Activated CD4-positive, alpha-beta T cell treated with anti-CD3 and anti-CD28 coated beads for 48 hours (primary cell): ENCODE results near the gene LRP6.
"Not testable (repeated sequence)": the region's sequence is repeated elsewhere in the genome, so short reads cannot be mapped to it uniquely, and the experiment has no call there.

Experiments
- DNase-seq: peaks from one replicate; pipeline ENCODE4 v3.0.0-alpha.2; 2020

LRP6 gene

DNA sequence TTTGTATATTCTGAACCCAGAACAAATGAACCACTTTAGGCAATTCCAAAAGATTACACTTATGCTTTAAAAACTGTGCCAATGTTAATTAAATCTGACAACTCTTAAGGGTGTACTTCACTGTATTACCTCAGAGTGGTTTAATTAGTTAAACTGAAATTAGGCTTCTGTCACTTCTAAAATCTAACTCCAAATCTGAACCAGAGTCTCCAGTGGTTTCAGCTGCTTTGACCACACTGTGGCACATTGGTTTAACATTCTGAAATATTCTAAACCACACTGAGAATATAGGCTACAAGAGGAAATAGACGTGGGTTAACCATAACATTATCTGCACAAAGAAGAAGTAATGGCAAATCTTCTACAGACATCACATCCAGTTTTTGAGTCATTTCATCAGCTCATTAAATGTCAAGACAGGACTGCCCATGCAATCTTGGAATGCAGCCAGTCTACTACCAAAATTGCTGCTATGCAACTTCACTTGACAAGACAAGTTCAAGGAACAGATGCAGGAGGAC is 94.8 kb downstream of the LRP6 start:
- peak; percentile 29 for DNase-seq

DNA sequence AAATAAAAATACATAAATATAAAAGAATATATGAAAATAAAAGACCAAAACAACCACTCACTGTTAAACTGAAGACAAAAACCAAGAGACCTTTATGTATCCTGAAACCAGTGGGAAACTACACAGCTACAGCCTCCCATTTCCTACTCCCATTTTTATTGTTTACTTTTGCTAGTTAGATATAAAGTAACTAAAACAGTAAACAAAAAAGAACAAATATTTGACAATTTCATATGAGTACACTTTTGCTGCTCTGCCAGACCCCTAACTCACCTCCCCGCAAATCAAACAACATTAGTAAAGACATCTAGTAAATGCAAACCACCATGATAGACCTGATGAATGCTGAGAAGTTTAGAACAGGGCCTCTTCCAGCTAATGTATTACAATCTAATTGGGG is 99.0 kb downstream of the LRP6 start:
- DNase-seq, result no peak

DNA sequence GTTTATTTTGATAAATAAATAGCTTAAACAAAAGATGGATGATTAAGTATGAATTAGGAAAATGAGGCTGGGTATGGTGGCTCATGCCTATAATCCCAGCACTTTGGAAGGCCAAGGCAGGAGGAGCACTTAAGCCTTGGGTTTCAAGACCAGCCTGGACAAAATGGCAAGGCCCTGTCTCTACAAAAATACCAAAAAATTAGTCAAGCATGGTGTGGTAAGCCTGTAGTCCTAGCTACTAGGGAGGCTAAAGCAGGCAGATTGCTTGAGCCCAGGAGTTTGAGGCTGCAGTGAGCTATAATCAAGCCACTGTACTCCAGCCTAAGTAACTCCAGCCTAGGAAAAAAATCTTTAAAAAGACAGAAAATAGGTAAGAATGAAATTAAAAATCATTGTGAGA is 100.1 kb downstream of the LRP6 start:
- DNase-seq, result no peak

DNA sequence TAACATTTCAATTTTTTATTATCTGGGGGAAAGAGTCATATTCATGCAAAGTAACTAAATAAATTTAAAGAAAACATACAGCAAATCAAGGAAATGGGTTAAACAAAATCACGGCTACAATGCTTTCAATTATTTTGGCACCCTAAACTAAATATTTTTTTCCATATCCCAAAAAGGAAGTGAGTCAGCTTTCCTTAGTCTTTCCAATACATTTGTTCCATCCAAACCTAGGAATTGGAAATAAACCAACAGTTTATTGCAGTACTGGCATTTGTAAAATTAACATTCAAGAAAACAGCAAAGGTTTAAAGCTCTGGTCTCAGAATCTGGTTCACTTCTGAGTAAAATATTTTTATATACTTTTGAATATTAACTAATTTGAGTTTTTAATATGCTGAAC is 106.9 kb downstream of the LRP6 start:
- no peak for DNase-seq

DNA sequence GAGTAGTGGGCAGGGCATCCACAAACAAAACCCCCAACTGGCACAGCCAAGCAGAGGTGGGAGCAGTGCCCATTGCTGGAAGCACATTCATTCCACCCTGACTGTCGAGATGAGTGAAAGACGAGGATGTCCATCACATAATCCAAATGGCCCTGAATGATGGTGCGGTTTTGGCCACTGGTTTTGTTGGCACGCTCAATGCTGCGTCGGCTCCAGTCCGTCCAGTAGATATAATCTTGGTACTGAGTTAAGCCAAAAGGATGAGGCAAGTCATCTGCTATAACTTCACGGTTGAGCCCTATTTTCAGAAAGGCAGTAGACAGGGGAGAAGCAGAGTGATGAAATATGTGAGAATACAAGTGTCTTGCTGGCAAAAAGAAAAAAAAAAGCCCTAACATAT is 108.0 kb downstream of the LRP6 start:
- DNase-seq, result no peak

DNA sequence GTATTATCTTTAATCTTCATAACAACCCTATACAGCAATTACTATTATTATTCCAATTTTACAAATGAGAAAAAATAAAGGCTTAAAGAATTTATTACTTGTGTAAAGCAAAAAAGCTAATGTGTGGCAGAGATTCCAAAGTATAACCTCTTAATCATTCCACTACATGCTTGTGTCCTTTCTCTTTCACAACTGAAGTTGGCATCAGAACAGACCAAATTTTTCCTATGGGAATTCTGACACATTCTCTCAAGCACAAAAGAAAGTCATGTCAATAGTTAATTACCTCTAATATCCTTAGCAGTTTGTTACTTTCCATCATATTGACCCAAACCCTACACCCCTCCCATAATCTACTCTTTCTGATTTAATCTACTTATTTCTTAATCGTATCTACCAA is 109.4 kb downstream of the LRP6 start:
- no peak for DNase-seq

DNA sequence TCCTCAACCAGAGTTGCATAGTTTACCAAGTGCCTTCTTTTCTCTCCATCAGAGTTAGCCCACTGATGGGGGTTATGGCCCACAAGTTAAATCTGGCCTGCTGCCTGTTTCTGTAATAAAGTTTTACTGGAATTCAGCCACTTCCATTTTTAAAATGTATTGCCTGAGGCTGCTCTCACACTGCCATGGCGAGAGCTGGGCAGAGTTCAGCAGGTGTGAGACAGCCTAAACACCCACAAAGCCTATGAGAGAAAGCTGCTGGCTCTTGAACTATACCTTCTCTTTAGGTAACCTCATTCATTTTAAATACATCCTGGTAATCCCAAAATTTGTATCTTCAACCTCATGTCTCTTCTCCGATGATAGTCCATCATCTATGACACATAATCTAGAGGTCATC is 110.0 kb downstream of the LRP6 start:
- no peak for DNase-seq

DNA sequence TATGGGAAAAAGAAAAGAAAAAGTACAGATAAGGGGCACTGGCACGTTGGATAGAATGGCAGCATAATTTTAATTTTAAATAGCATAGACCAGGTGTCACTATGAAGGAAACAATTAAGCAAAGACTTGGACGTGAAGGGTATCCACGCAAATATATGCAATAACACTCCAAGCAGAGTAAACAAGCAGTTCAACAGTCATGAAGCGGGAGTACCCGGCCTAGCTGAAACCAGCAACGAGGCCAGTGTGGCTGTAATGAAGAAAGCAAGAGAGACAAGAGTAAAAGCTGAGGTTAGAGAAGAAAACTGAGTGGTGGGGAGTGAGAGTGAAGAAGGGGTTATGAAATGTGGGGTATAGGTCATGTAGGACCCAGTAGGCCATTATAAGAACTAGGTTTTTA is 110.7 kb downstream of the LRP6 start:
- DNase-seq, result no peak

DNA sequence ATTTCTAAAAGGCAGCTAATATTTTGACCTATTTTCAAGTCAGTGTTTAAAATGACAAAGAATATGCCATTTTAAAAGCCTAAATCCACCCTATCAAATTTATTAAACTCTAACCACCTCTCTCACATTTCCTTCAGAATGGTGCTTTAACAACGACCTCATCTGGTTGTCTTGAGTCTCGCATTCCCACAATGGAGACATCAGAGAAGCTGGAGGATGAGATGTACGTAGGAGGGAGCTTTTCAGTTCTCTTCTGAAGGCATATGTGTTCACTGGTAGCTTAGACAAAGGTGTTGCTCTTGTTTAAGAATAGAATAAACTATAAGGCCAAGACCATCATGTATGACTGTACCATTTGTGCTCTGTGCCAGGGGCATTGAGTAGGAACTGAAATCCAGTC is 113.2 kb downstream of the LRP6 start:
- DNase-seq, result no peak

DNA sequence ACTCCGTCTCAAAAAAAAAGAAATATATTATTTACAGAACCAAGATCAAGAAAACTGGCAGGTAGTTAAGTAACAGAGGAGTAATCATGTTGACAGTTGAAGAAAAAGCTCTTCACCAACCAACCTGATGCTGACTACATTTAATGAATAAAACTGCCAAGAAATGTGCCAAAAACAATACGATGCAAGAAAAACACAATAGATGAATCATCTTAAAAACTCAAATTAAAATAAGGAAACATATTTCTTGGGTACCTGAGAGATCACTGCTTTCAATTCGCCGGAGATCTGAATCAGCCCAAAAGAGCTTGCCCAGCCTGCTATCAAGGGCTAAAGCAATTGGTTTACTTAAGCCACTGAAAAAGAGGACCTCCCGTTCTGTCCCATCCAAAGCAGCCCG is 119.7 kb downstream of the LRP6 start:
- no peak for DNase-seq

DNA sequence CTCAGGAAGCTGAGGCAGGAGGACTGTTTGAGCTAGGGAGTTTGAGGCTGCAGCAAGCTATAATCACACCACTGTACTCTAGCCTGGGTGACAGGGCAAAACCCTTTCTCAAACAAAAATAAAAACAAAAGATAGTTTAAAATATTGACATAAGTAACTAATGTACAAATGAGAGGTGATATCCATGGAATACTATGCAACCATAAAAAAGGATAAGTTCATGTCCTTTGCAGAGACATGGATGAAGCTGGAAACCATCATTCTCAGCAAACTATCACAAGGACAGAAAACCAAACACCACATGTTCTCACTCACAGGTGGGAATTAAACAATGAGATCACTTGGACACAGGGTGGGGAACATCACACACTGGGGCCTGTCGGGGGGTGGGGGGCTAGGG is 122.3 kb downstream of the LRP6 start:
- not testable (repeated sequence) for DNase-seq

DNA sequence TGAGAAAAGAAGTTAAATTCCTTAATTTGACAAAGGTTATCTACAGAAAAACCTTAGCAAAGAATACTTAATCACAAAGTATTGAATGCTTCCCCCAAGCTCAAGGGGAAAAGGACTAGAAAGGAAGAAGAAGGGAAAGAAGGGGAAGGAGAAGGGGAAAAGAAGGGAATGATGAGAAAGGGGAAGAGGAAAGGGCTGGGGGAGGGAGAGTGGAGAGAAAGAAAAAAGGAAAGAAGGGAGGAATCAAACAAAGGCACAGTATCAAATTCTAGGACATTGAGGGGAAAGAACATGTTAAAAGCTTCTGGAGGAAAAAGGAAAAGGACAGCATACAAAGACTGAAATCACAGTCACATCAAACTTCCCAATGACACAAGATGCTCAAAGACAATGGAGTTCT is 125.8 kb downstream of the LRP6 start:
- no peak for DNase-seq

DNA sequence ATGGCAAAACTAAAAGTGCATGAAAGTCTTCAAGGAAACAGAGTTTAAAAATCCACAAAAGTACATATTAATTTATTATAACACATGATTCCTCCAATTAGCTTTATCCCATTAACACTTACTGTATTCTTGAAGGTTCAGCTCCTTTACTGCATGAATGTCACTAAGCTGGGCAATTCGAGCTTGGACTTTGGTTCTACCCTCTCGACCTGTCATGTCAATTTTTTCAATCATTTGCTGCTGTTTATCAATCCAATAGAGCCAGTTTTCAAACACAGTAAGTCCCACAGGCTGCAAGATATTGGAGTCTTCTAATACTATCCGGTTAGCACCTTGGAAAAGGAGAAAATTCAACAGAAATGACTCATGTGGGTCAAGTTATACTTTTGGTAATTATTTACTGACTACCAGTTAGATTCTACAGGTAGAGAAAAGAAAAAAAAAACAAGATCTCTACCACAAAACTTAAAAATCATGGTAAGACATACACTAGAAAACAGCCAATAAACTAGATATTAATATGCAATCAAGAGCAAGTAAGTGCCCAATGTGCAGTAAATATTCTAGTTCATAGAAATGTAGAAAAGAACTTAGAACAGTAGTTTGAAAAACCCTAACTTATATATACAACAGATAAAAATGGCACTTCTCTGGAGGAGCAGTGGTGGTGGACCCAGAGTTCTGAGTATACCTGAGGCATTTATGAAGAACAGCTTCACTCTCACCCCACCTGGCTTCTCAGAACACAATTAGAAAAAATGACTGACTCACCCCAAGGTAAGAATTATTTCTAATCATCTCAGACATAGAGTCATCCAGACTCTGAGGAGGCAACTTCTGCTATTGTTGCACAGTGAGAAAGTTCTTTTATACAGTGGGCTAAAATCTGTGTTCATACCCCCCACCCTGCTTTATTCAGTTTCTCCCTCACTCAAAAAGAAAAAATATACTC is 128.4 kb downstream of the LRP6 start:
- no peak for DNase-seq

DNA sequence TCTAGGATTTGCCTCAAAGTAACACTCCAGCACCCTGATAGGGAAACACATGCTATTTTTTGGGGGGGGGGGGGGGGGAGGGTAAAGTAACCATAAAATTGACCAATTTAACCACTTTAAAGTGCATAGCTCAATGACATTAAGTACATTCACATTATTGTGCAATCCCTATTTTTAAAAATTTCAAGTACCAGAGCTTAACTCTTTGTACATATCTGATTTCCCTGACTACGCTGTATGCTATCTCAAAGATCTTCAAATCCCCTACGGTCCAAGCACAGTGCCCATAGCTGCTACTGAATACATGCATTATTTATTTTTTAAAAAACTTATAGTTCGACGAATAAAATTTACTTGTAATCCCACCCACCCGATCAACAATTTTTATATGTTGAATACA is 133.1 kb downstream of the LRP6 start:
- no peak for DNase-seq

DNA sequence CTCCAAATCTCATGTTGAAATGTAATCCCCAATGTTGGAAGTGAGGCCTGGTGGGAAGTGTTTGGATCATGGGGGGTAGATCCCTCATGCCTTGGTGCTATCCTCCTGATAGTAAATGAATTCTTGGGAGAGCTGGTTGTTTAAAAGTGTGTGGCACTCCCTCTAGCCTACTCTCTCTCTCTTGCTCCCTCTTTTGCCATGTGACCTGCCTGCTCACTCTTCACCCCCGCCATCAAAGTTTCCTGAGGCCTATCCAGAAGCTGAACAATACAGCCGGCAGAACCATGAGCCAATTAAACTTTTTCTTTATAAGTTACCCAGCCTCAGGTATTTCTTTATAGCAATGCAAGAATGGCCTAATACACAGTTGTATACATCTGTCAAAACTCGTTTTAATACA is 133.6 kb downstream of the LRP6 start:
- no peak for DNase-seq

DNA sequence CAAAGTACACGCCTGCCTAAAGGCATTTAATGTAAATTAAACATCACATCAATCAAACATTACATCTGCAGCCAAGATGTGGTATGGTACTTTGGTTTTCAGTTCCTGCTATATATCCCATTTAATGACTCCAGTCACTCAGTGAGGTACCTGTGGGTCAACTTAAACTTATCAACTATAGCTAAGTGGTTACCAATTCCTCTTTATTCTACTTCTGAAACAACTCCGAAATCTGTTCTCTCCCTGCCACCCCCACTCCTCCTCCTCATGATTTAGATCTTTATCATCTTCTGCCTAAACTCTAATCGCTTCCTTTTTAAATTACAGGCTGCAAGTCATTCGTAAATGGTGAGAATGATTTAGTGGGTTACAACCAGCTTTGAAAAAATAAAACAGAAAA is 138.2 kb downstream of the LRP6 start:
- DNase-seq, result no peak

DNA sequence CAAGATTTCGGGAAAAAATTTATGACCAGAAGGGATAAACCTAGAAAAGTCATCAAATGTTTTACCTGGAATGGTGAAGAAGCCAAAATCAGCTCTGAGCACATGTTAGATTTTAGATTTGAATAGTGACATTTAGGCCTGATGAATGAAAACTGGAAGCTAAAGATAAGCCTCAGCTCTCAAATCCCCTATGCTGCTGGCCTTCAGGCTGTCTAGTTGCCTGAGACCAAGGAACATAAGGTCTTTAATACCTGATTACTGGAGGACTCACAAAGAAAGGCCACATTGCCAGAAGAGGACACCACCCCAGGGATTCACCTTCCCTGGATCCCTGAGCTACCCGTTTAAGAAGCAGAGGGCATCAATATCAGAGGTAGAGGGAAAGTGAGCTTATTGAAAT is 139.5 kb downstream of the LRP6 start:
- DNase-seq, result no peak

DNA sequence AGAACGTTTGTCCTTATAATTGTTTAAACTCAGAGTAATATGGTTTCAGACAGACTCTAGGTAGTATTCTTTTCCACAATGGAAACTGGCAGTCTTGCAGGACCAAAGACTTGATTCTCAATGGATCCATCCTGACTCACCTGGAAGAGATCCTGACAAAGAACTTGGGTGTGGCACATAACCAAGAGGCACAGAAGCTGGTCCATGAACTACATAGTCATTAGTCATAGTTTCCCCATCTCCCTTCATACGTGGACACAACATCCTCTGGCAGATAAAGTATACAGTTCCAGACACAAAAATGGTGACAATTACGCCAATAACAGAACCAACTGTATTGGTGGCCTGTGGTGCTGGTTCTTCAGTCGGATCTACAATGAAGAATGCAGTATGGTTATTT is 140.3 kb downstream of the LRP6 start:
- DNase-seq, result no peak

DNA sequence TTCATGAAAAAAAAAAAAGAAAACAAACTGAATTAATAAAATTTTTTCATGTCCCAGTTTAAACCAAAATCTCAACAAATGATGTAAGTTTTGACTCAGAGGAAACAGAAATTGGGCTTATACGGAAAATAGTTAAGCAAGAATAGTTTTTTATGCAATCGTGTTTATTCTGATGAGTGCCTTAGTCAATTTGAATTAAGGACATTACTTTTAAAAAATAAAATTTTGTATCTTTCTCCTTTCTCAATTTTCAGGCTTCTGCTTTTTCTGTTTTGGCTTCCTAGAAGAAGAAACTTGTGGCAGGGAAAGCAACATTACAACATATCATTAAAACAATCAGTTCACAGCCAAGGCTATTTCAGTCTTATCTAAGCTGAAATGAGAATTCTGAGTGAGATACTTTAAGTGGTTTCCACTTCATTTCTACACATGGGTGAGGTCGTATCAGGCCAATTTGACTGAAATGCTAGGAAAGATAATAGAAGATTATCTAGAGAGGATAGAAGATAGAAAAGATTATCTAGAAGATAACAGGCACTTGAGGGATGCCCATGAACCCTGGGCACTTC is 143.7 kb downstream of the LRP6 start:
- no peak for DNase-seq

DNA sequence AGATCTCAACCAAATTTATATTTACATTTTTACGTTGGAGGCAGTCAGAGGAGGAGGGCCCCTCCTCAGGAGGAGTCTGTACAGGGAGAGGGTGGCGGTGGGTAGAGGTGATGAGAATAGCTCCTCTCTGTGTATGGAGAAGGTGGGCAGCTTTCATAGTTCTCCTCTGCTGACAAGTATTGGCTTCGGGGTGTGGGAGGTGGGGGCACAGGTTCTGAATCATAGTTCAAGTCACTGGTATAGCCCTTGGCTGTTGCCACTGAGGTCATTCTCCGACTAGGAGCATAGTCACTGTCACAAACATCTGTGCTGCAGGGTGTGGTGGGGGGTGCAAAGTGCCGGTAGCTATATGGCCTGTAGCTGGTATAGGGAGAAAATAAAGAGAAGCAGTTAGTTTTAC is 145.8 kb downstream of the LRP6 start:
- peak; percentile 2 for DNase-seq

DNA sequence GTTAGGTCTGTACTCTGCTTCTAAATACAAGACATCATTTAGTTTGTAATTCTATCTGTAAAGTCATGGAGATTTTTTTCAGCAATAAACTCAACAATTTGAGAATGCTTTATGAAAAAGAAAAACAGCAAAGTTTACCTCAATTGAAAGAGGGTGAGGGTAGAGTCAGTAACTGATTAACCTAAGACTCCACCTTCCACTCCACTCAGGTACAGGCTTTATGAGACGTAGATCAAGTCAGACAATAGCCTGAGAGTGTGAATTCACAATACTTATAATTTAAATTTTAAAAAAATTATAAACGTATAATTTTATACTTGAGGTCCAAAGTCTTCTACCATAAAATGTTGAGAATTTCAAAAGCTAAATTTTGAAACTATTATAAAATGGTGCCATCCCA is 150.2 kb downstream of the LRP6 start:
- DNase-seq, result no peak

DNA sequence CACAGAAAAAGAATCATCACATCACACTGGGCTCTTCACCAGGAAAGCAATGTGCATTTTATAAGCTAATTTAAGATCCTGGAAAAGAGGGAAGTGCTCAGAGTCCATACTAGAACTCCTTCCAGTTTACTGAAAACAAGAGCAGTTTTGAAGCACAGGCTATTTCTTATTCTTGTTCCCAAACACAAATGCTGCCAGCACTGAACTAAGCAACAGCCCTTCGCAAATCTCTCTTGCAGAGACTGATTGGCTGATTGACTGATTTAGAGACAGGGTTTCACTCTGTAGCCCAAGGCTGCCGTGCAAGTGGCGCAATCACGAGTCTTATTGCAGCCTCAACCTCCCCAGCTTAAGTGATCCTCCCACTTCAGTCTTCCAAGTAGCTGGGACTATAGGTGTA is 151.3 kb downstream of the LRP6 start:
- no peak for DNase-seq

DNA sequence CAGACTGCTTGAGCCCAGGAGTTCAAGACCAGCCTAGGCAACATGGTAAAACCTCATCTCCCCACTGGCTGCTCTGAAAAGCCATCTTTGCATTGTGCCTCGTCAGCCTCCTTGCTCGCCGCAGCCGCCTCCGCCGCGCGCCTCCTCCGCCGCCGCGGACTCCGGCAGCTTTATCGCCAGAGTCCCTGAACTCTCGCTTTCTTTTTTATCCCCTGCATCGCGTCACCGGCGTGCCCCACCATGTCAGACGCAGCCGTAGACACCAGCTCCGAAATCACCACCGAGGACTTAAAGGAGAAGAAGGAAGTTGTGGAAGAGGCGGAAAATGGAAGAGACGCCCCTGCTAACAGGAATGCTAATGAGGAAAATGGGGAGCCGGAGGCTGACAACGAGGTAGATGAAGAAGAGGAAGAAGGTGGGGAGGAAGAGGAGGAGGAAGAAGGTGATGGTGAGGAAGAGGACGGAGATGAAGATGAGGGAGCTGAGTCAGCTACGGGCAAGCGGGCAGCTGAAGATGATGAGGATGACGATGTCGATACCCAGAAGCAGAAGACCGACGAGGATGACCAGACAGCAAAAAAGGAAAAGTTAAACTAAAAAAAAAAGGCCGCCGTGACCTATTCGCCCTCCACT is 155.8 kb downstream of the LRP6 start:
- DNase-seq, result peak; percentile 52

DNA sequence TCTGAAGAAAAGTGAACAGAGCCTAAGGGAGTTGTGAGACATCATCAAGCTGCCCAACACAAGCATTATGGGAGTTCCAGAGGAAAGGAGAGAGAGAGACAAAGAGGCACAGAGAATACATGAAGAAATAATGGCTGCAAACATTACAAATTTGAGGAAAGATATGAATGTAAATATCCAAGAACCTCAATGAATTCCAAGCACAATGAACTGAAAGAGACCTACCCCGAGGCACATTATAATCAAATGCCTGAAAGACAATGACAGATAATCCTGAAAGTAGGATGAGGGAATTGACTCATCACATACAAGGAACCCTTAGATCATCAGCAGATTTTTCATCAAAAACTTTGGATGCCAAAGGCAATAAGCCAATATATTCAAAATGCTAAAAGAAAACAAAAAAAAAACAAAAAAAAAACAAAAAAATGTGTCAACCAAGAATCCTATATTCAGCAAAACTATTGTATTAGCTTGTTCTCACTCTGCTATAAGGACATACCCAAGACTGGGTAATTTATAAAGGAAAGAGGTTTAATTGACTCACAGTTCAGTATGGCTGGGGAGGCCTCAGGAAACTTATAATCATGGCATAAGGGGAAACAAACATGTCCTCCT is 158.3 kb downstream of the LRP6 start:
- DNase-seq, result no peak
